GM18511 (cell line): Measurements from ENCODE around the gene MRPL10.

Experiments
- ATAC-seq: cut with Tn5 transposase; IDR thresholded peaks from one replicate; pipeline ENCODE4 v1.9.1; 2021; ENCODE audit warnings: mild to moderate bottlenecking, moderate library complexity; ENCODE audit not compliant: unreplicated experiment

MRPL10 gene

GRCh38 chr17:47815106-47815918, 16.0 kb downstream of the MRPL10 start:
- no peak for ATAC-seq

GRCh38 chr17:47813512-47814031, 17.8 kb downstream of the MRPL10 start:
- ATAC-seq: no peak

GRCh38 chr17:47813077-47813476, 18.3 kb downstream of the MRPL10 start:
- ATAC-seq: no peak

DNA sequence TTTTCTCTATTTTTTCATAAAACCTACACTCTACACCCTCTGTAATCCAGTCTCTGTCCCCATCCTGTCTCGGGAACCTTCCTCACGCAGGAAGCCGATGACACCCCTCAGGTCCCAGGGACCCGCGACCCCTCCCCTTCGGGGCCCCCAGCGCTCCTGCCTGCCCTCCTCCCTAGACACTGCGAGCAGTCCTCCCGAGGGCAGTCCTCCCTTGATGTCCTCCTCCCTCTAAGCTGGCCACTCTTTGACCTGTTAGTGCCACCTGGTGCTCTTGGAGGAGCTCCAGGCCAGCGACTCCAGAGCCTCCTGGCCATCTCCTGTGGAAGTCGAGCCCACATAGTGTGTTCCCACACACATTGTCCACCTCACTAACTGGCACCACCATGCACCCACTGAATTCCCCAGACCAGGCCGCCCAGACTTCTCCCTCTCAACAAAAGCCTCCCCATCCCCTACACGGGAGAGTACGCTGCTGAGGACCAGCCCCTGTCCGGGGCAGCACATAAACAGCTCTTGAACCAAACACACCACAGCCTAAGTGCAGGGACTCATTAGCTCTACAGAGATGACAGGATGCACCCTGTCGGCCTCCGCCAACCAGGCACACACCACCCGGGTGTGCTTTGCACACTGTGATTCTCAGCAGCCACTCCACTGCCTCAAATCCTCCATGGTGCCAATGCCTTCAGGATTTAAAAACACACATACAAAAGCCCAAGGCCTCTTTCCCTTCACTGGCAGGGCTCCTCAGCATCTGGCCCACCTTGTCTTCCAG, 19.0 kb downstream of the MRPL10 start:
- ATAC-seq: no peak

GRCh38 chr17:47811709-47812108, 19.6 kb downstream of the MRPL10 start:
- no peak for ATAC-seq

- no peak for ATAC-seq
Observed at GRCh38 chr17:47810901-47811635, 20.3 kb downstream of the MRPL10 start.

- no peak for ATAC-seq
Observed at GRCh38 chr17:47810200-47810821, 21.0 kb downstream of the MRPL10 start.

DNA sequence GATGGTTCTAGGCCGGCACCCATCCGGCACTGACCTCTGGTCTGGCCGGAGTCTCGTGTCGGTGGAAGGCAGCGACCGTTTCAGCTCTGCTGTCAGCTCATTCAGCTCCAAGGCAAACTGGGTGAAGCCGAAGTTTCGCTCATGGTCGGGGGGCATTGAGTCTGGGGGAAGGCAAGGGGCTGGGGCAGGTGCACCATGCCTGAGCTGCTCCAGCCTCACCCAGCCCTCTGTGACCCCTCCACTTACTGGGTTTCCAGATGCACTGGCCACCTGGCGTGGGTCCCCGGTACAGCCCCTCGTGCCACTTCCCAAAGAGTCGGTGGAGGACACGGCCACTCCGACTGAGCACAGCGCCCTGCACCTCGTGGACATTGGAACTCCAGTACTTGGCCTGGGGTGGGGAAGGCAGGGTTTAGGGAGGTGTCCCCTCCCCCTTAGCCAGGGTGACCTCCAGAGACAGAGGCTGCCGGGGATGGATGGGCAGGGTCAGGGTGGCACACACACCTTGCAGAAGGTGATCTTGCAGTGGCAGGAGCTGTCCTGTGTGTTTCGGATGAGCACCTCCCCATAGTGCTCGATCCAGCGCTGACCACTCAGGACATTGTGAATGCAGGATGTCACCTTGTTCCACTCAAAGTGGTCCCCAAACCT, 22.4 kb downstream of the MRPL10 start:
- ATAC-seq: no peak

DNA sequence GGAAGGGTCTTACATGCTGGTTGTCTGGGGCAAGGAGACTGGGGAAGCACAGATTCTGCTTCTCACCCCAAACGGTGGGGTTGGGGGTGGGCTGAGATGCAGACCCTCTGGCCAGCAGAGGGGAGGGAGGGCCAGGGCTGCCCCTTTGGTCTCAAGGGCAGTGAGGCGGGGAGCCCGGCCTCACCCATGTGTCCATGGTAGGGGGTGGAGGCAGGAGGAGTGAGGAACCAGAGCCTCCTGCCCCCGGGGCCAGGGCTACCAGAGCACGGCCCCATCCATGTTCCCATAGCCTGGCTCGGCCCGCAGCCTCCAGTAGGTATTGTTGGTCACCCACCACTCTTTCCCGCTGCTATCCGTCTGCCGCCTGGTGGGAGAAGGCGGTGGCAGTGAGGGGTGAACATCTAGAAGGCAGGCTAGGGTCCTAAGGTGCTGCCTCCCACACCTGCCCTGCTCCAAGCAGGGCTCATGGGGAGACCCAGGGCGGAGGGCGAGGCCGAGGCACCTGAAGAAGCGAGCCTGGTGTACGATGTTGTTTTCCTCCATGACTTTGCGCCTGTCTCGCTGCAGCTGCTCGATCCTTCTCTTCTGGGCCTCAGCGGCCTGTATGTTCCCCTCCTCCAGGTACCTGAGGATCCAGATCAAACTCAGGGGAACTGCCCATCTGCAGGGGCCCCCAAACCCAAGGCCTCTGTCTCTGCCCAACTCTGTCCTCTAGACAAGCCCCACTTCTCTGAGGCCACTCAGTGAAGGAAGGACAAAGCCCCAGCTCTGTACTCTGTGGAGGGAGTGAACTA, 23.1 kb downstream of the MRPL10 start:
- no peak for ATAC-seq

DNA sequence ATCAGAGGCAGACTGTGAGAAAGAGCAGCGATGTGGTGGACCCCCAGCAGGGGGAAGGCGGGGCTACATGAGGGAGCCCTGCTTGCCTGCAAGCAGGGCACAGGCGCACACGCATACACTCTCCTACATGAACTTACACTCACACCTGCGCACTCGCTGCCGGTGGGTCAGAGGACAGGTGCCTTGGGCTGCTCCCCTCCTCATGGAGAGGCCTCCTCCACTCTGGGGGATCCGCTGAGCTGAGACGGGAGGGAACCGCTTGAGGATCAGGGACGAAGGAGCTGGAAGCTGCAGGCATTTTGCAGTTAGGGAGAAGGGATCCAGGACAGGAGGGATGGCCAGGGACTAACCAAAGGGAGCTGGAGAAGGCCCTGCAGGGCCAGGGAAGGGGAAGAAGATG, 23.9 kb downstream of the MRPL10 start:
- ATAC-seq: no peak

DNA sequence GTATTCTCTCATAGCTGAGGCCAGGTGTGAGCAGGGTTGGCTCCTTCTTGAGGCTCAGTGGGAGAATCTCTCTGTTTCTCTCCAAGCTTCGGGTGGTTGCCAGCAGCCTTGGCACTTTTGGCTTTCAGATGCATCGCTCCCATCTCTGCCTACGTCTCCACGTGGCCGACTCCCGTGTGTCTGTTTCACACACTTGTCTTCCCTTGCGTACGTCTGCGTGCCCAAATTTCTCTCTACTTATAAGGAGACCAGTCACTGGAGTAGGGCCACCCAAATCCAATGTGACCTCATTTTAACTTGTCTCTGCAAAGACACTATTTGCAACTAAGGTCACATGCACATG, 24.5 kb downstream of the MRPL10 start:
- no peak for ATAC-seq

DNA sequence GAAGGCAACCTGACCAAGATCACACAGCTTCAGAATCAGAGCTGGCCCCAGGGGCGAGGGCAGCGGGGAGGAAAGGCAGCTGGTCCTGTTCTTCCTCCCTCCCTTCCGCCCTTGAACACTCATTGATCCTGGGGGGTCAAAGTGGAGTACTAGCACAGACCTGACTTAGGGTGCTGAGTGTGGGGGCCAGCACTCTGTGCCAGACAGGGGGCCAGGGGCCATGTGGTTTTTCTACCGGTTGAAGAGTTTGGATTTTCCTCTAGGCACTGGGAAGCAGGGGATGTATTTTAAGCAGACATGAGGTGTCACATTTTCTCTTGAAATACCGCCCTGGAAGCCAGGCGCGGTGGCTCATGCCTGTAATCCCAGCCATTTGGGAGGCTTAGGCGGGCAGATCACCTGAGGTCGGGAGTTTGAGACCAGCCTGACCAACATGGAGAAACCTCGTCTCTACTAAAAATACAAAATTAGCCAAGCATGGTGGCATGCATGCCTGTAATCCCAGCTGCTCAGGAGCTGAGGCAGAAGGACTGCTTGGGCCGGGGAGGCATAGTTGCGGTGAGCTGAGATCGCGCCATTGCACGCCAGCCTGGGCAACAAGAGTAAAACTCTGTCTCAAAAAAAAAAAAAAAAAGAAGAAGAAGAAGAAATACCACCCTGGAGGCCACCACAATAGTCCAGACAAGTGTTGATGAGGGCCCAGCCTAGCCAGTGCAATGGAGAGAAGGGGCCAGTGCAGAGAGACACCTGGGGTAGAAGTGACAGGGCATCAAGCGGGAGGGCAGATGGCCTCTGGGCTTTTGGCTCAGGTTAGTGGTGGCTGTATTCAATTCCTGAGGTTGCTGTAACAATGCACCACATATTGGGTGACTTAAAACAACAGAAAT, 25.1 kb downstream of the MRPL10 start:
- no peak for ATAC-seq

GRCh38 chr17:47804461-47804860, 26.9 kb downstream of the MRPL10 start:
- ATAC-seq: no peak

DNA sequence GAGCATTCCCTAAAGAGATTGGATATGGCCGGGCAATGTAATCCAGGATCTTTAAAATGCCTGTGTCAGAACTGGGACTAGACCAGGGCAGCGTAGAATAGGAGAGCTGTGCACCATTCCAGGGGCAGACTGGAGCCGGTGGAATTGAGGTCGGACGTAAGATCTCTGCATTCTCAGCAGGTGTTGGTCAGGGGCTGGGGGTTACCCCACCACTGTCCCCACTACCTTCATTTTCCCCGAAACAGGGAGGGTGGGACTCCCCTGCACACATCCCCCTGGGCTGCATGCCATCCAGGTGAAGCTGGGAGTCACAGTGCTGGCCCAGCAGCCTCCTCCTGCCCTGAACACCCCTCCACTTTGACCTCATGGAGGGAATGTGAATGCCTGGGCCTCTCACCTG, 27.6 kb downstream of the MRPL10 start:
- ATAC-seq: no peak

GRCh38 chr17:47803201-47803600, 28.1 kb downstream of the MRPL10 start:
- no peak for ATAC-seq

DNA sequence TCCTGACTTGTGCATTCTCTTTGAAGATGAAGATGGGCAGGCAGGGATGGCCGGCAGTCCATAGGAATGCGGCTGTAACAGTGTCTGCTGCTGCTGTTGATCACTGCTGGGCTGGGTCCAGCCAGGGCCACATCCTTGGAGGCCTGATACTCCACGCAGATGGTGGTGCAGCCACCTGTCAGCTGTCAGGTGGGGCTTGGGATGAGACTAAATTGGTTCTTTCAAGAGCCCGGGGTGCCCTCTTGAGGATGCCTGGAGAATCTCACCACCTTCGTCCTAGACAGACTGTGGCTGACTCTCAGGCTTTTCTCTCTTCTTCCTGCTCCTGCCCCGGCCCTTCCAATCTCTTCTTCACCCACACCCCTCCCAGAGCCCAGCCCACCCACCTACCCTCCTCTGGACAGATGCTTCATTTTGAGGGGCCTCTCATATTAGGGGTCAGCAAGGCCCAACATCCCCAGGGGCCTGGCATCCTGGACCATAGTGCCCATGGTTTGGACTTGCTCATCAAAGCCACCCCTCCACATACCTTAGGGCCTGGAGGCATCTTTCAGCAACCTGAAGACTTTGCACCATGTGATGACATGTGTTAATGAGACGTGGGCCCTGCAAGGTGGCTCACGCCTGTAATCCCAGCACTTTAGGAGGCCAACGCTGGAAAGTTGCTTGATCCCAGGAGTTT, 28.9 kb downstream of the MRPL10 start:
- no peak for ATAC-seq

- ATAC-seq: no peak
Observed at GRCh38 chr17:47801906-47802305, 29.4 kb downstream of the MRPL10 start.

GRCh38 chr17:47801176-47801765, 30.1 kb downstream of the MRPL10 start:
- no peak for ATAC-seq
